ENCODE measurements around the gene SLC29A1. TPM values are rescaled to one million over a fixed set of nuclear protein-coding genes. Genes with fewer than 3 reads are reported as not detected.

Gene SLC29A1
- total and polyA plus RNA-seq, 9 of the 15 experiments (the other 6 are each of a cell fraction or from before 2014, with no cell fraction given) = 18.9 to 170 (median 57.7) TPM

- TF ChIP-seq, protein P1, sequence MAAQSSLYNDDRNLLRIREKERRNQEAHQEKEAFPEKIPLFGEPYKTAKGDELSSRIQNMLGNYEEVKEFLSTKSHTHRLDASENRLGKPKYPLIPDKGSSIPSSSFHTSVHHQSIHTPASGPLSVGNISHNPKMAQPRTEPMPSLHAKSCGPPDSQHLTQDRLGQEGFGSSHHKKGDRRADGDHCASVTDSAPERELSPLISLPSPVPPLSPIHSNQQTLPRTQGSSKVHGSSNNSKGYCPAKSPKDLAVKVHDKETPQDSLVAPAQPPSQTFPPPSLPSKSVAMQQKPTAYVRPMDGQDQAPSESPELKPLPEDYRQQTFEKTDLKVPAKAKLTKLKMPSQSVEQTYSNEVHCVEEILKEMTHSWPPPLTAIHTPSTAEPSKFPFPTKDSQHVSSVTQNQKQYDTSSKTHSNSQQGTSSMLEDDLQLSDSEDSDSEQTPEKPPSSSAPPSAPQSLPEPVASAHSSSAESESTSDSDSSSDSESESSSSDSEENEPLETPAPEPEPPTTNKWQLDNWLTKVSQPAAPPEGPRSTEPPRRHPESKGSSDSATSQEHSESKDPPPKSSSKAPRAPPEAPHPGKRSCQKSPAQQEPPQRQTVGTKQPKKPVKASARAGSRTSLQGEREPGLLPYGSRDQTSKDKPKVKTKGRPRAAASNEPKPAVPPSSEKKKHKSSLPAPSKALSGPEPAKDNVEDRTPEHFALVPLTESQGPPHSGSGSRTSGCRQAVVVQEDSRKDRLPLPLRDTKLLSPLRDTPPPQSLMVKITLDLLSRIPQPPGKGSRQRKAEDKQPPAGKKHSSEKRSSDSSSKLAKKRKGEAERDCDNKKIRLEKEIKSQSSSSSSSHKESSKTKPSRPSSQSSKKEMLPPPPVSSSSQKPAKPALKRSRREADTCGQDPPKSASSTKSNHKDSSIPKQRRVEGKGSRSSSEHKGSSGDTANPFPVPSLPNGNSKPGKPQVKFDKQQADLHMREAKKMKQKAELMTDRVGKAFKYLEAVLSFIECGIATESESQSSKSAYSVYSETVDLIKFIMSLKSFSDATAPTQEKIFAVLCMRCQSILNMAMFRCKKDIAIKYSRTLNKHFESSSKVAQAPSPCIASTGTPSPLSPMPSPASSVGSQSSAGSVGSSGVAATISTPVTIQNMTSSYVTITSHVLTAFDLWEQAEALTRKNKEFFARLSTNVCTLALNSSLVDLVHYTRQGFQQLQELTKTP (IDR thresholded peaks at IDR 0.05; ENCODE audit: low read depth in 1 of 2, partially characterized antibody in 2 of 2) = no peak
- TF ChIP-seq ZBTB40 (IDR thresholded peaks at IDR 0.05) (no peak), ZBTB40 (CRISPR knock-in tag; IDR thresholded peaks at IDR 0.05) (no peak; the same call in 1 of the 2 replicates), NCOR1 (IDR thresholded peaks at IDR 0.05) (peak; percentile 39; the same call in 1 of the 2 replicates), ZNF668 (CRISPR knock-in tag; IDR thresholded peaks at IDR 0.05) (no peak), THRAP3 (IDR thresholded peaks at IDR 0.05; ENCODE audit: borderline replicate concordance) (peak; percentile 78; the same call in 1 of the 2 replicates), SMAD3 (CRISPR knock-in tag; conservative IDR thresholded peaks at IDR 0.05) (peak; percentile 53; the same call in 1 of the 2 replicates), SUPT5H (IDR thresholded peaks at IDR 0.05) (peak; percentile 93), ELF2 (CRISPR knock-in tag; IDR thresholded peaks at IDR 0.05) (no peak)
- TF ChIP-seq, protein P2, sequence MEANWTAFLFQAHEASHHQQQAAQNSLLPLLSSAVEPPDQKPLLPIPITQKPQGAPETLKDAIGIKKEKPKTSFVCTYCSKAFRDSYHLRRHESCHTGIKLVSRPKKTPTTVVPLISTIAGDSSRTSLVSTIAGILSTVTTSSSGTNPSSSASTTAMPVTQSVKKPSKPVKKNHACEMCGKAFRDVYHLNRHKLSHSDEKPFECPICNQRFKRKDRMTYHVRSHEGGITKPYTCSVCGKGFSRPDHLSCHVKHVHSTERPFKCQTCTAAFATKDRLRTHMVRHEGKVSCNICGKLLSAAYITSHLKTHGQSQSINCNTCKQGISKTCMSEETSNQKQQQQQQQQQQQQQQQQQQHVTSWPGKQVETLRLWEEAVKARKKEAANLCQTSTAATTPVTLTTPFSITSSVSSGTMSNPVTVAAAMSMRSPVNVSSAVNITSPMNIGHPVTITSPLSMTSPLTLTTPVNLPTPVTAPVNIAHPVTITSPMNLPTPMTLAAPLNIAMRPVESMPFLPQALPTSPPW (CRISPR knock-in tag; IDR thresholded peaks at IDR 0.05) = peak; percentile 20; the same call in 1 of the 2 replicates
Observed at GRCh38 chr6:44254191-44255104, 31.1 kb downstream of the SLC29A1 start (continued).
